Measurements from ENCODE around the gene PILRA. TPM values are rescaled to one million over a fixed set of nuclear protein-coding genes. Genes with fewer than 3 reads are reported as not detected.
A peak's percentile ranks its signal among the peaks of the same experiment; 100 is the strongest.

PILRA gene
- total and polyA plus RNA-seq, 8 donors: 1.4 to 10.0 (median 3.1) TPM; not detected in 3

DNA sequence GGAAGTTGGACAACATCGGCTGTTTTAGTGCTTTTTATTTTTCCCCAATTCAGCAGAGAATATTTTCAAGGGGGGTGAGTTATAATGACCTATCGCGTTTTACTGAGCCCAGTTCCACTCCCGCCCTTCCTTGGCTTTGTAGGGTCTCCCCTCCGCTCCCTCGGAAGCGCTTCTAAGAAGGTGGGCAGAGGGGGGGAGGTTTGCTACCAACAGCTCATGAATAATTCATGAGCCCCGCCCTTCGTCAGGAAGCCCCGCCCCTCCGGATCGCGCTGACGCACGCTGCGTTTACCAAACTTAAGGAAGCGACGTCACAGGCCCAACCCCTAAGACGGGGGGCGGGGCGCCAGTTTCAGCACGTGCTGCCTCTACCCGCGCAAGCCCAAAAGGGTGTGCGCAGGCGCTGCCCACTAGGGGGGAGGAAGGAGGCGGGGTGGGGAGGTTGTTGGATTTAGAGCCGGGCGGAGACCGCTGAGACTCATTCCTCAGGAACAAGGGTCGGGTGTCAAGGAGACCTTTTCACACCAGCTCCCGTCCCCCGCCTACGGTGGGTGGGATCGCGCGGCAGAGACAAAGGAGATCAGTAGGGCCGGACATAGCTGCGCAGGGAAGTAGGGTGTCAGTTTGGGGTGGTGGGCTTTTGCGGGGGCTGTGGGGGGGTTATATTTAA lies 55.8 kb downstream of the PILRA start:
- intact Hi-C loops (cut with DNase I; ENCODE audit: low total_unique reads): no loop called here
- H3K36me3 ChIP-seq: peaks cover 5 to 34% (median 24%) of the 10 kb centered on the region in 4 donors
- H3K4me1 ChIP-seq: peaks cover 25 to 48% (median 45%) of the 10 kb centered on the region in 4 donors
- peak overlapping the region; percentile 98 to 100 (median 100) for H3K27ac ChIP-seq
- peak overlapping the region; percentile 76 to 99 (median 85) for H3K4me3 ChIP-seq
- H3K27me3 ChIP-seq: no peaks in the 10 kb centered on the region
- H3K9me3 ChIP-seq: no peaks in the 10 kb centered on the region
- TF ChIP-seq, protein P1, sequence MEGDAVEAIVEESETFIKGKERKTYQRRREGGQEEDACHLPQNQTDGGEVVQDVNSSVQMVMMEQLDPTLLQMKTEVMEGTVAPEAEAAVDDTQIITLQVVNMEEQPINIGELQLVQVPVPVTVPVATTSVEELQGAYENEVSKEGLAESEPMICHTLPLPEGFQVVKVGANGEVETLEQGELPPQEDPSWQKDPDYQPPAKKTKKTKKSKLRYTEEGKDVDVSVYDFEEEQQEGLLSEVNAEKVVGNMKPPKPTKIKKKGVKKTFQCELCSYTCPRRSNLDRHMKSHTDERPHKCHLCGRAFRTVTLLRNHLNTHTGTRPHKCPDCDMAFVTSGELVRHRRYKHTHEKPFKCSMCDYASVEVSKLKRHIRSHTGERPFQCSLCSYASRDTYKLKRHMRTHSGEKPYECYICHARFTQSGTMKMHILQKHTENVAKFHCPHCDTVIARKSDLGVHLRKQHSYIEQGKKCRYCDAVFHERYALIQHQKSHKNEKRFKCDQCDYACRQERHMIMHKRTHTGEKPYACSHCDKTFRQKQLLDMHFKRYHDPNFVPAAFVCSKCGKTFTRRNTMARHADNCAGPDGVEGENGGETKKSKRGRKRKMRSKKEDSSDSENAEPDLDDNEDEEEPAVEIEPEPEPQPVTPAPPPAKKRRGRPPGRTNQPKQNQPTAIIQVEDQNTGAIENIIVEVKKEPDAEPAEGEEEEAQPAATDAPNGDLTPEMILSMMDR (IDR thresholded peaks at IDR 0.05): peak in 3 of 7 experiments; percentile 41 to 53 (median 43)
- TF ChIP-seq POLR2A (IDR thresholded peaks at IDR 0.05) (peak in 2 of 4 donors; percentile 50 to 81), EP300 (IDR thresholded peaks at IDR 0.05) (no peak), POLR2AphosphoS5 (IDR thresholded peaks at IDR 0.05) (peak; percentile 78 to 92 (median 90))
- WGBS, 5 donors: 0 to 1% (median 0%) methylated on average over 21 to 40 of the region's 40 CpGs
- DNase-seq: peak; percentile 100

DNA sequence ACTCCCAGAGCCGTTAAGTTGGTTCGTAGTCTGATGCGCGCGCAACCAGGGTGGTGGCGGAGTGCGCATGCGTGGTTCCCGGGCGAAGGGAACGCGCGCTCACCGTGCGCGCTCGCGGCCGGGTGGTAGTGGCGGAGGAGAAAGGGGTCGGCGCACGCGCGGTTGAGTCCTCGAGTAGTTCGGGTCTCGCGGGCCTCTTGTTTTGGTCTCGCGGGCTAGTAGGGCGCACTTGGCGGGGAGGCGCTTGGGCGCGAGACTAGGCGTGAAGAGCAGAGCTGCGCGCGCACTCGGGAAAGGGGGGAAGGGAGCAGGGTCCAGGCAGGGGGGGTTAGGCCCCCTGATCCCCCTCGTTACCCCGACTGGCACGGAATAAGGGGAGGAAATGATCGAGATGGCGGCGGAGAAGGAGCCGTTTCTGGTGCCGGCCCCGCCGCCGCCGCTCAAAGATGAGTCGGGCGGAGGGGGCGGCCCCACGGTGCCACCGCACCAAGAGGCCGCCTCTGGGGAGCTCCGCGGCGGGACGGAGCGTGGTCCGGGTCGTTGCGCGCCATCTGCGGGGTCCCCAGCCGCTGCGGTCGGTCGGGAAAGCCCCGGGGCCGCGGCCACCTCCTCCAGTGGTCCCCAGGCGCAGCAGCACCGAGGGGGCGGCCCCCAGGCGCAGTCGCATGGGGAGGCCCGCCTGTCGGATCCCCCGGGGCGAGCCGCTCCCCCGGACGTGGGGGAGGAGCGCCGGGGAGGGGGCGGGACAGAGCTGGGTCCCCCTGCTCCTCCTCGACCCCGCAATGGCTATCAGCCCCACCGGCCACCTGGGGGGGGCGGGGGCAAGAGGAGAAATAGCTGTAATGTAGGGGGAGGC lies 56.6 kb downstream of the PILRA start, which contains the start of gene MEPCE:
Gene MEPCE, plus strand, starts transcription at position 195 of the 856 bp plus-strand sequence. Its CDS starts 188 bp downstream, at position 383.
- intact Hi-C loops (cut with DNase I; ENCODE audit: low total_unique reads): no loop called here
- DNase-seq: peak; percentile 96 to 99
- peaks cover 12 to 42% (median 31%) of the 10 kb centered on the region in 4 donors for H3K36me3 ChIP-seq
- H3K4me1 ChIP-seq: peaks cover 33 to 55% (median 53%) of the 10 kb centered on the region in 4 donors
- peak within 1 kb of the TSS; percentile 76 to 99 (median 85) for H3K4me3 ChIP-seq
- TF ChIP-seq, protein P1 (IDR thresholded peaks at IDR 0.05): no peak
- TF ChIP-seq POLR2AphosphoS5 (IDR thresholded peaks at IDR 0.05): peak in 1 of 3 donors; percentile 59
- no peaks in the 10 kb centered on the region for H3K27me3 ChIP-seq
- no peaks in the 10 kb centered on the region for H3K9me3 ChIP-seq
- peak within 1 kb of the TSS; percentile 98 to 100 (median 100) for H3K27ac ChIP-seq
- 0 to 1% (median 0%) methylated on average over 57 to 95 of the region's 95 CpGs for WGBS, 5 donors

DNA sequence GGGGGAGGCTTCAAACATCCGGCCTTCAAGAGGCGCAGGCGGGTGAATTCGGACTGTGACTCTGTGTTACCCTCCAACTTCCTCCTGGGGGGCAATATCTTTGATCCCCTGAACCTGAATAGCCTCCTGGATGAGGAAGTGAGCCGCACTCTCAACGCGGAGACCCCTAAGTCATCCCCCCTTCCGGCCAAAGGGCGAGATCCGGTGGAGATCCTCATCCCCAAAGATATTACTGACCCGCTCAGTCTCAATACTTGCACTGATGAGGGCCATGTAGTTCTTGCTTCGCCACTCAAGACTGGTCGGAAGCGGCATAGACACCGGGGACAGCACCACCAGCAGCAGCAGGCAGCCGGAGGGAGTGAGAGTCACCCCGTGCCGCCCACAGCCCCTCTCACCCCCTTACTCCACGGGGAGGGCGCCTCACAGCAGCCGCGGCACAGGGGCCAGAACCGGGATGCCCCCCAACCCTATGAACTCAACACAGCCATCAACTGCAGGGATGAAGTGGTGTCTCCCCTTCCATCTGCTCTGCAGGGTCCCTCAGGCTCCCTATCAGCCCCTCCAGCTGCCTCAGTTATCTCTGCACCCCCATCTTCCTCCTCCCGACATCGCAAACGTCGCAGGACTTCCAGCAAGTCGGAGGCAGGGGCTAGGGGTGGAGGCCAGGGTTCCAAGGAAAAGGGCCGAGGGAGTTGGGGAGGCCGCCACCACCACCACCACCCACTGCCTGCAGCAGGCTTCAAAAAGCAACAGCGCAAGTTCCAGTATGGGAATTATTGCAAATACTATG lies 57.4 kb downstream of the PILRA start:
- WGBS, 5 donors: 21 to 31% (median 23%) methylated on average over 29 to 31 of the region's 31 CpGs
- H3K9me3 ChIP-seq: no peaks in the 10 kb centered on the region
- peak overlapping the region; percentile 76 to 99 (median 85) for H3K4me3 ChIP-seq
- peaks cover 40 to 64% (median 61%) of the 10 kb centered on the region in 4 donors for H3K4me1 ChIP-seq
- H3K36me3 ChIP-seq: peaks cover 12 to 43% (median 32%) of the 10 kb centered on the region in 4 donors
- peak overlapping the region; percentile 97 to 100 (median 100) for H3K27ac ChIP-seq
- TF ChIP-seq, protein P1 (IDR thresholded peaks at IDR 0.05): no peak
- TF ChIP-seq POLR2A (IDR thresholded peaks at IDR 0.05): no peak
- TF ChIP-seq POLR2AphosphoS5 (IDR thresholded peaks at IDR 0.05): no peak
- TF ChIP-seq EP300 (IDR thresholded peaks at IDR 0.05): no peak
- intact Hi-C loops (cut with DNase I; ENCODE audit: low total_unique reads): no loop called here
- DNase-seq: peak in 1 of 2 donors; percentile 67
- no peaks in the 10 kb centered on the region for H3K27me3 ChIP-seq

Measured in stomach (tissue), 9 donors.